Astrocyte (in vitro differentiated cells and primary cell): ENCODE results near the gene GJB5. TPM values are rescaled to one million over a fixed set of nuclear protein-coding genes. Genes with fewer than 3 reads are reported as not detected.
"Not testable (repeated sequence)": the region's sequence is repeated elsewhere in the genome, so short reads cannot be mapped to it uniquely, and the experiment has no call there.

ENCODE experiments used
- DNase-seq: peaks from one replicate; pipeline ENCODE4 v3.0.0-alpha.2; 2010; ENCODE audit warnings: low read depth
- FAIRE-seq: peaks from 2 replicates; lab custom pipeline; 2011; peaks lifted over from hg19 to GRCh38; lab: Jason Lieb, UNC
- H2AFZ ChIP-seq: 2 replicates; pipeline ENCODE4 v1.6.0; 2012; ENCODE audit warnings: low read depth, low read length, inconsistent platforms
- H3K27ac ChIP-seq: 2 replicates; pipeline ENCODE4 v1.5.1; 2011; ENCODE audit warnings: low read depth, low read length, inconsistent platforms
- H3K27me3 ChIP-seq: 2 replicates; pipeline ENCODE4 v1.6.0; 2011; ENCODE audit warnings: low read length, inconsistent platforms; ENCODE audit not compliant: insufficient read depth
- H3K36me3 ChIP-seq: 2 replicates; pipeline ENCODE4 v1.5.1; 2011; ENCODE audit warnings: low read length, inconsistent platforms; ENCODE audit not compliant: insufficient read depth
- H3K4me1 ChIP-seq: 2 replicates; pipeline ENCODE4 v1.5.1; 2011; ENCODE audit warnings: low read length, inconsistent platforms; ENCODE audit not compliant: insufficient read depth
- H3K4me2 ChIP-seq: 2 replicates; pipeline ENCODE4 v1.6.0; 2012; ENCODE audit warnings: low read length, inconsistent platforms
- H3K4me3 ChIP-seq: 2 replicates; pipeline ENCODE4 v1.5.1; 2011; ENCODE audit warnings: low read depth, mild to moderate bottlenecking, low read length, inconsistent platforms; ENCODE audit not compliant: insufficient read depth
- H3K79me2 ChIP-seq: 2 replicates; pipeline ENCODE4 v1.6.0; 2012; ENCODE audit warnings: mild to moderate bottlenecking, low read length, inconsistent platforms; ENCODE audit not compliant: insufficient read depth
- H3K9ac ChIP-seq: 2 replicates; pipeline ENCODE4 v1.6.0; 2012; ENCODE audit warnings: mild to moderate bottlenecking, low read length, inconsistent platforms
- H3K9me3 ChIP-seq: 2 replicates; pipeline ENCODE4 v1.5.1; 2012; ENCODE audit warnings: low read depth, mild to moderate bottlenecking, low read length, inconsistent platforms; ENCODE audit not compliant: insufficient read depth
- H4K20me1 ChIP-seq: 2 replicates; pipeline ENCODE4 v1.6.0; 2012; ENCODE audit warnings: low read length, inconsistent platforms; ENCODE audit not compliant: insufficient read depth
- H3K27ac Mint-ChIP-seq: one replicate; pipeline ENCODE4 v1.8.0; 2021; ENCODE audit warnings: mild to moderate bottlenecking, mixed read lengths; ENCODE audit not compliant: unreplicated experiment
- H3K27me3 Mint-ChIP-seq: one replicate; pipeline ENCODE4 v1.8.0; 2021; ENCODE audit warnings: low read depth, mixed read lengths; ENCODE audit not compliant: unreplicated experiment
- H3K36me3 Mint-ChIP-seq: one replicate; pipeline ENCODE4 v1.8.0; 2021; ENCODE audit warnings: low read depth, mixed read lengths; ENCODE audit not compliant: unreplicated experiment
- H3K4me1 Mint-ChIP-seq: one replicate; pipeline ENCODE4 v1.8.0; 2021; ENCODE audit warnings: low read depth, mixed read lengths; ENCODE audit not compliant: unreplicated experiment
- H3K4me3 Mint-ChIP-seq: one replicate; pipeline ENCODE4 v1.8.0; 2021; ENCODE audit warnings: mild to moderate bottlenecking, moderate library complexity, mixed read lengths; ENCODE audit not compliant: unreplicated experiment
- H3K9me3 Mint-ChIP-seq: one replicate; pipeline ENCODE4 v1.8.0; 2021; ENCODE audit warnings: mild to moderate bottlenecking, mixed read lengths; ENCODE audit not compliant: unreplicated experiment
- CTCF ChIP-seq: IDR thresholded peaks from 2 replicates; pipeline ENCODE4 v1.5.1; 2011; ENCODE audit warnings: low read depth, mild to moderate bottlenecking, inconsistent platforms, low read length, moderate library complexity; ENCODE audit not compliant: insufficient read depth
- EZH2 ChIP-seq: IDR thresholded peaks from 2 replicates; pipeline ENCODE4 v1.6.1; 2012; ENCODE audit warnings: mild to moderate bottlenecking, low read length, inconsistent platforms; ENCODE audit not compliant: insufficient read depth
- total RNA-seq: library from RNA; stranded (reverse); gene quantifications from 2 replicates; pipeline ENCODE4 v1.2.1, GENCODE V29; 2021

The GJB5 gene
- total RNA-seq, 1 donor from 2014 or later = not detected

- H3K4me1 ChIP-seq = no peaks in the 10 kb centered on the region
- DNase-seq (no peak), FAIRE-seq (no peak)
- H3K4me3 Mint-ChIP-seq = no peak overlapping the region
- no peak overlapping the region for H3K9ac ChIP-seq
- no peak overlapping the region for H3K27ac ChIP-seq
- no peaks in the 10 kb centered on the region for H4K20me1 ChIP-seq
- no peaks in the 10 kb centered on the region for H3K36me3 ChIP-seq
- H3K27me3 ChIP-seq = peaks cover 2% of the 10 kb centered on the region
- no peak overlapping the region for H3K27ac Mint-ChIP-seq
- no peaks in the 10 kb centered on the region for H3K79me2 ChIP-seq
- H3K9me3 Mint-ChIP-seq = no peaks in the 10 kb centered on the region
- no peaks in the 10 kb centered on the region for H3K27me3 Mint-ChIP-seq
- no peak overlapping the region for H3K4me2 ChIP-seq
- no peaks in the 10 kb centered on the region for H3K36me3 Mint-ChIP-seq
- TF ChIP-seq CTCF (no peak), EZH2 (no peak)
- no peaks in the 10 kb centered on the region for H3K4me1 Mint-ChIP-seq
- no peak overlapping the region for H3K4me3 ChIP-seq
- no peak overlapping the region for H2AFZ ChIP-seq
- H3K9me3 ChIP-seq = no peaks in the 10 kb centered on the region
These were observed 16.2 kb downstream of the GJB5 start for GRCh38 chr1:34770891-34771504.

GRCh38 chr1:34771573-34772371 is 16.9 kb downstream of the GJB5 start:
- H3K4me3 Mint-ChIP-seq = no peak overlapping the region
- Histone ChIP-seq H2AFZ (no peak overlapping the region), H3K9me3 (no peaks in the 10 kb centered on the region), H3K27ac (no peak overlapping the region), H4K20me1 (no peaks in the 10 kb centered on the region), H3K4me3 (no peak overlapping the region), H3K4me1 (no peaks in the 10 kb centered on the region), H3K36me3 (no peaks in the 10 kb centered on the region), H3K4me2 (no peak overlapping the region), H3K9ac (no peak overlapping the region), H3K27me3 (peaks cover 8% of the 10 kb centered on the region), H3K79me2 (no peaks in the 10 kb centered on the region)
- H3K27me3 Mint-ChIP-seq = no peaks in the 10 kb centered on the region
- FAIRE-seq (no peak), DNase-seq (no peak)
- no peaks in the 10 kb centered on the region for H3K9me3 Mint-ChIP-seq
- H3K4me1 Mint-ChIP-seq = no peaks in the 10 kb centered on the region
- no peak overlapping the region for H3K27ac Mint-ChIP-seq
- TF ChIP-seq CTCF (no peak), EZH2 (no peak)
- no peaks in the 10 kb centered on the region for H3K36me3 Mint-ChIP-seq

- not testable (repeated sequence) for H3K4me2 ChIP-seq, H3K27me3 Mint-ChIP-seq, H3K27ac Mint-ChIP-seq, H3K27ac ChIP-seq, H3K36me3 ChIP-seq, H2AFZ ChIP-seq, H3K9me3 ChIP-seq, FAIRE-seq, H3K36me3 Mint-ChIP-seq, H4K20me1 ChIP-seq, H3K4me3 Mint-ChIP-seq, DNase-seq, H3K4me1 ChIP-seq, H3K4me3 ChIP-seq, H3K9me3 Mint-ChIP-seq, H3K9ac ChIP-seq, H3K79me2 ChIP-seq, H3K4me1 Mint-ChIP-seq
- peaks cover 11% of the 10 kb centered on the region for H3K27me3 ChIP-seq
These were observed 18.3 kb downstream of the GJB5 start for GRCh38 chr1:34773114-34773513.
